ENCODE results near the gene S100A6.
"Not testable (repeated sequence)": the region's sequence is repeated elsewhere in the genome, so short reads cannot be mapped to it uniquely, and the experiment has no call there.

Gene S100A6

DNA sequence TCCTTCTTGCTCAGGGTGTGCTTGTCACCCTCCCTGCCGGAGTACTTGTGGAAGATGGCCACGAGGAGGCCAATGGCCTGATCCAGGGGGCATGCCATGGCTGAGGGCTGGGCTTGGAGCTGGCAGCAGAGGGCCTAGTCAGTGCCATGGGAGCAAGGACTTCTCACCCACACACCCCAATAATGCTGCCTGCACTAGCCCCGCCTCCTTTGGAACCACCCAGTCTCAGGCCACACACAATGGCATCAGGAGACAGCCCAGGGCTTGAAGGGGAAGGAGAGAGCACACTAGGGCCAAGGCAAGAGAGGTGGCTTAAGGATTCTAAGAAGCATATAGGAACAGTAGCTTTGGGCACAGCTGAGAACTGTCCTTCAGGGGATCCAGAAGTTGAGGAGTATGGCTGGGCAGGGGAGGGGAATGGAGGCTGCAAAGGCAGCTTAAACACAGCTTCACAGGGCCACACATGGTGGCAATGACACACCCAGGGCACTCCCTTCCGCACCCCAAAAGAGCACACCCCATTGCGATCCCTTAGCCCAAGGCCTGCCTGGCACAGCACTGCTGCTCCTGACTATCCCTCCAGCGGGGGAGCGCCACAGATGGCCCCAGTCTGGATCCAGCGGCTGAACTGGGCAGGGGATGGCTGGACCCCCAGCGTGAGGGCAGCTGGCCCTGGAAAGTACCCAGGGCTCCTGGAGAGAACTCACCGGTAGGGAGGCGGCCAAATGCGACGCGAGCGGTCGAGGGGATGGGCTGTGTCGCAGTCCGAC, at the start of gene S100A6:
TSS of gene S100A6 (minus strand) at position 750 of the 770 bp plus-strand sequence. CDS start at position 98, 652 bp downstream.
- no peak for DNase-seq

DNA sequence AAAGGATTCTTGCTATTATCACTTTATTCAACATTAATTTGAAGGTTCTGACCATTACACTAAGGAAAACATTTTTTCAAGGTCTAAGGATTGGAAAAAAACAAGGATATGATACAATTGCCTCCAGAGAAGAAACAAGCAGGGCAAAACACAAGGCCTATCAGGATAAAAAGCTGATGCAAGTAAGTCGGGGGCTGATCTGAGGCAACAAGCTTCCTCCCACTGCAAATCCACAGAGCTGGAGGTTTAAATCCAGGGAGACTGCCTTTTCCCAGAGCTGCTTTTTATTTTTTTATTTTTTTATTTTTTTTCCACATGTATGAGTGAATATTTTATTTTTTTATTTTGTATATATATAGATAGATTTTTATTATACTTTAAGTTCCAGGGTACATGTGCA, 49.2 kb upstream of the S100A6 start:
- DNase-seq, result no peak

DNA sequence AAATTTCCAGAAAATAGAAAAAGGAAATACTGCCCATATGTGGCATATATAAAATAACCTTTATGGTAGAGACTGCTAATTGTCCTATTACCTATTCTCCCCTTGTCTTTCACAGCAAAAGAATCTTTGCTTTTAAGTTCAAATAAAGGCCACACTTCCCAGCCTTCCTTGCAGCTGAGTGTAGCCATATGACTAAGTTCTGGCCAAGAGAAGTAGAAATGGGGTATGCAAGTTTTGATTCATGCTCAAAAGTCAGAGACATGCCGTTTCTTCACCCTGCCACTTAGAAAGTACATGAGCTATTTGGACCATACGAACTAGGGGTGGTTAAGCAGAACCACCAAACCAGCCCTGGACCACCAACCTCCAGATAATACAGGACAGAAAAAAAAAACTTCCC, 48.2 kb upstream of the S100A6 start:
- DNase-seq, result no peak

DNA sequence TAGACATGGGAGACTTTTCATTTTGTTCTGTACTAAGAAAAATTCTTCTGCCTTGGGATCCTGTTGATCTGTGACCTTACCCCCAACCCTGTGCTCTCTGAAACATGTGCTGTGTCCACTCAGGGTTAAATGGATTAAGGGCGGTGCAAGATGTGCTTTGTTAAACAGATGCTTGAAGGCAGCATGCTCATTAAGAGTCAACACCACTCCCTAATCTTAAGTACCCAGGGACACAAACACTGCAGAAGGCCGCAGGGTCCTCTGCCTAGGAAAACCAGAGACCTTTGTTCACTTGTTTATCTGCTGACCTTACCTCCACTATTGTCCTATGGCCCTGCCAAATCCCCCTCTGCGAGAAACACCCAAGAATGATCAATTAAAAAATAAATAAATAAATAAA, 47.7 kb upstream of the S100A6 start:
- not testable (repeated sequence) for DNase-seq

DNA sequence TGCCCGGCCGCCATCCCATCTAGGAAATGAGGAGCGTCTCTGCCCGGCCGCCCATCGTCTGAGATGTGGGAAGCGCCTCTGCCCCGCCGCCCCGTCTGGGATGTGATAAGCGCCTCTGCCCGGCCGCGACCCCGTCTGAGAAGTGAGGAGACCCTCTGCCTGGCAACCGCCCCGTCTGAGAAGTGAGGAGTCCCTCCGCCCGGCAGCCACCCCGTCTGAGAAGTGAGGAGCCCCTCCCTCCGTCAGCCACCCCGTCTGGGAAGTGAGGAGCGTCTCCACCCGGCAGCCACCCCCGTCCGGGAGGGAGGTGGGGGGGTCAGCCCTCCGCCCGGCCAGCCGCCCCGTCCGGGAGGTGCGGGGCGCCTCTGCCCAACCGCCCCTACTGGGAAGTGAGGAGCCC, 47.0 kb upstream of the S100A6 start:
- DNase-seq, result not testable (repeated sequence)

DNA sequence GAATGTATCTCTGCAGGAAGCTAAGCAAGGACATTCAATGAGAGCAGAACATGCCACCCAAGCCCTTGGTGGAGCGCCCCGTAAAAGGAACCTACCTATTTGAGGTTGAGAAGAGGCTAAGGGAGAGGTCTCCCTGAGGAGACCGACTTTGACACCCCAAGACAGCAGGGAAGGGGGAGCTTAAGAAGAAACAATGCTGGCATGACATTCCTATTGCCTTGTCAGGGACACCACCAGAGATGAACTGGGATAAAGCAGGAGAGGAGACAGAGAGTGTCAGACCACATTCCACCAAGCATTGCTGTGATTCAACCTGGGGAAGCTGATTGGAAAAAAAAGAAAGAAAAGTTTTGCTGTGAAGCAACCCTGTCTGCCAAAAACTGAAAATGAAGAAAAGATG, 43.1 kb upstream of the S100A6 start:
- DNase-seq, result no peak

DNA sequence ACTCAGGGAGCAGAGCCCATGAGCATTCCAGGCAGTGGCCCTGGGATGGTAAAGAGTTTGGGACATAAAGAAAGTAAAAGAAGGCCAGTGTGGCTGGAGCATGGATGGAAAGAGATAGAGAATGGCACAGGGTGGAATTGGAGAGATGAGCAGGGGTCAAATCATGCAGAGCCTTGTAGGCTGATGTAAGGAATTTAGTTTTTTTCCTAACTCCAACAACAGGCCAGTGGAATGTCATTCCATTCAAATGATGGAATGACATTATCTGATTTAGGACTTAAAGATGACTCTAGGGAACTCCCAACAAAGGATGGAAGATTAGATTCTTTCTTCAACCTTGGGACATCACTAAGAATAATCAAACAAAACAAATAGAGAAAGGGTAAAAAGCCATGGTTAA, 42.7 kb upstream of the S100A6 start:
- DNase-seq, result no peak

DNA sequence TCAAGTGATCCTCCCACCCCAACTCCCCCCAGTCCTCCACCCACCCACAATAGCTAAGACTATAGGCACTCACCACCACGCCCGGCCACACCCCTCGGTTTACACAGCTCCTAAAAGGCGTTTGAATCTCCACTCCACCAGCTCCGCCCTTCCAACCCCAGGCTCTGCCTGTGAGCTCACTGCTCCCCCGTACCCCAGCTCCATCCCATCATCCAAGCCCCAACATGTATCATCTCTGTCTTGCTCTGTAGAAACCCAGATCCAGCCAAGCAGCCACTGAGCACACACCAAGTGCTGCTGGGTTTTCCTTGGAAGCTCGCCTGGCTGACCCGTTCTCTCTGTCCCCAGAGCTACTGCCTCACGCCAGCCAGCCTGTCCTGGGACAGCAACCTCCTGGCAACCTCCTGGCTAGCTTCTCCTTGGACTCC, 41.8 kb upstream of the S100A6 start:
- no peak for DNase-seq

DNA sequence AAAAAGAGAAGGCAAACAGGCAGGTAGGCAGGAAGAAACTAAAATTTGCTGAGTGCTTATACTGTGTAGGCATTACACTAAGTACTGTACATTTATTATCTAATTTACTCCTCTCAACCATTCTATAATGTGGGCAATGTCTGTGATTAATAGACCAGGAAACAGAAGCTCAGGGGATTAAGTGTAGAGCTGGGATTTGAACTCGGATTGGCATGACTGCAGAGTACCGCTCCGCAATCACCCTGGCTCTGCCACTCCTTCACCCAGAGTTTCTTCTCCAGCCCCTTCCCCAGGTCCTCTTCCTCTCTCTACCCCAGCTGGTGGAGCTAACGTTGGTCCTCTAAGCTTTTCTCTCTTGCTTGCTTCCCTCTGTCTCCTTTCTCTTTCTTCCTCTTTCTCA, 41.3 kb upstream of the S100A6 start:
- DNase-seq, result no peak

DNA sequence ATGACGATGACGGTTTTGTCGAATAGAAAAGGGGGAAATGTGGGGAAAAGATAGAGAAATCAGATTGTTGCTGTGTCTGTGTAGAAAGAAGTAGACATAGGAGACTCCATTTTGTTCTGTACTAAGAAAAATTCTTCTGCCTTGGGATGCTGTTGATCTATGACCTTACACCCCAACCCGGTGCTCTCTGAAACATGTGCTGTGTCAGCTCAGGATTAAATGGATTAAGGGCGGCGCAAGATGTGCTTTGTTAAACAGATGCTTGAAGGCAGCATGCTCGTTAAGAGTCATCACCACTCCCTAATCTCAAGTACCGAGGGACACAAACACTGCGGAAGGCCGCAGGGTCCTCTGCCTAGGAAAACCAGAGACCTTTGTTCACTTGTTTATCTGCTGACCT, 39.7 kb upstream of the S100A6 start:
- not testable (repeated sequence) for DNase-seq

DNA sequence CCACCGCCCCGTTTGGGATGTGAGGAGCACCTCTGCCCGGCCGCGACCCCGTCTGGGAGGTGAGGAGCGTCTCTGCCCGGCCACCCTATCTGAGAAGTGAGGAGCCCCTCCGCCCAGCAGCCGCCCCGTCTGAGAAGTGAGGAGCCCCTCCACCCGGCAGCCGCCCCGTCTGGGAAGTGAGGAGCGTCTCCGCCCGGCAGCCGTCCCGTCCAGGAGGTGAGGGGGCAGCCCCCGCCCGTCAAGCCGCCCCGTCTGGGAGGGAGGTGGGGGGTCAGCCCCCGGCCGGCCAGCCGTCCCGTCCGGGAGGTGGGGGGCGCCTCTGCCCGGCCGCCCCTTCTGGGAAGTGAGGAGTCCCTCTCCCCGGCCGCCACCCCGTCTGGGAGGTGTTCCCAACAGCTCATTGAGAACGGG, 39.3 kb upstream of the S100A6 start:
- DNase-seq, result not testable (repeated sequence)

DNA sequence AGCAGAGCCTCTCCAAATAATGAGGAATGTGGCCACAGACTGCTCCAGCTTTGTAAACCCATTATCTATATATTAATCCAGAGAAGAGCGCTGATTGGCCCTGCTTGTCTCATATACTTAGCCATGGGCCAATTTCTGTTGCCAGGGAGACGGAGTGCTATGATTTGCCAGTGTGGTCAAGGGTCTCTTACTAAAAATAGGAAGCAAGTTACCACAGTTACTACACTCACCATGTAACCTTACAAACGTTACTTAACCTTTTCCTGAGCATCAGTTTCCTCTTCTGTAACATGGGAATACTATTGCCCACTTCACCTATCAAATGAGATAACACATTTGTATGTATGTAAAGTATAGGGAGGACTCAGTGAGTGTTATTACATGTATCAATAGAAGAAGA, 37.6 kb upstream of the S100A6 start:
- no peak for DNase-seq

DNA sequence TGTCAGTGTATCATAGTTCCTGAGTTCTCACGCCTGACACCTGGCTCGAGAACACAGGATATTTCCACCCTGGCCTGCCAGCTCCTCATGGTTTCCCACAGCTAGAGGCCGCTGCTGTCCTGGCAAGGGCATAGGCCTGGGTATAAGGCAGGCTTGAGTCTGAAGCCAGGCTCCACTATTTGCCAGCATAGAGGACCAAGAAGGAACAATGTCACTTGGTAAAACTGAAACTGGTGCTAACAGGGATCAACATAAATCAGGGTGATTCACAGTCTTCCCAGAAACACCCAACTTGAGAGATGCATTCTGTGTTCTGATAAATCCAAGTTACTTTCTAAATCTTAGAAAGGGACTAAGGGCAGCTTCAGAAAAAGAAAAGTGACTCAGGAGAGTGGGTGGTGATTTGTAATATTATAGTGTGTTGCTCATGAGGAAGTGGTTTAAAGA, 36.8 kb upstream of the S100A6 start:
- peak; percentile 70 for DNase-seq

DNA sequence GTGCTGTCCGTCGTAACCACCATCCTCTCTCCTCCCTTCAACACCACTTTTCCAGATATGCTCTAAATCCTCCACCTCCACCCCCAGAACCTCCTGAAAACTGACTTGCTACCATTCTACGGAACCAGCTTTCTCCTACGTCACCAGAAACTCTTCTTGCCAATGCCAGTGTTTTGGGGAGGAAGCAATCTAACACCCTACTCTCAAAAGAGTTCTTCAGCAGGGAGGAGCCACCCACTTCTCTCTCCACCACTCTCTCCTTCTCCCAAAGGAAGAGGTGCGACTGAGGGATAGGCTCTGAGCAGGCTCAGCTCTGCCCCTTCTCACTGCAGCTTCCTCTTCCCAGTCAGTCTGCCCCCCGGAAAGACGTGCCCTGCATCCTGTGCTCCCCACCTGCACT, 35.9 kb upstream of the S100A6 start:
- no peak for DNase-seq

DNA sequence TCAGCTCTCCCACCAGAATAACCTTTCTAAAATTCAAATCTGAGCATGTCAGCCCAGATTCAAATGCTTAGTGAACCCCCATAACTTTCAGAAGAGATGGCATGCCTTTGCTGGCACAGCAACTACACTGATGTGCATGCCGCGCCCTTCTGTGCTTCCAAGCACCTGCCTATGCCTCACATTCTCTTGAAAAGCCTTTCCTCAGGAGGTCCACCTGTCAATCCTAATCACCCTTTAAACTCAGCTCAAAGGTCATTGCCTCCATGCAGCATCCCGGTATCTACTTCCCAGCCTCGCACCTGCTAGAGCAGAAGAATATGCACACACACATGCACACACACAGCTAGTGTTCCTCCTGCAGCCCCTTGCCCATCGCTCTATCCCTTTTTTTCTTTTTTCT, 35.1 kb upstream of the S100A6 start:
- no peak for DNase-seq

DNA sequence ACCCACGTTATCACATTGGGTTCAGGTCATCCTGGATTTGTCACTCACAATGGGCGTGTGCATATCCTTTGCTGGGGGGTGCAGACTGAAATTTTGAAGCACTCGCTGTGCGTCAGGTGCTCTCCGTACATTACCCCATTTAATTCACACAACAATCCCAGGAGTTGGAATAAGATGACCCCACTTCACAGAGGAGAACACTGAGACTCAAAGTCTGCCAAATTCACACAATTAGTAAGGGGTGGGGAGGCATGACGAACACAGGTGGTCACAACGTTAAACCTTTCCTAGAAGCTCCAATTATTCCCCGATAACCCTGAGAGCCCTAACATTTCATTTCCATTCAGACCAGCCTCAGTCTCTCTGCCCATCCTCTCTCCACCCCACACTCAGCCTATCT, 33.7 kb upstream of the S100A6 start:
- no peak for DNase-seq

DNA sequence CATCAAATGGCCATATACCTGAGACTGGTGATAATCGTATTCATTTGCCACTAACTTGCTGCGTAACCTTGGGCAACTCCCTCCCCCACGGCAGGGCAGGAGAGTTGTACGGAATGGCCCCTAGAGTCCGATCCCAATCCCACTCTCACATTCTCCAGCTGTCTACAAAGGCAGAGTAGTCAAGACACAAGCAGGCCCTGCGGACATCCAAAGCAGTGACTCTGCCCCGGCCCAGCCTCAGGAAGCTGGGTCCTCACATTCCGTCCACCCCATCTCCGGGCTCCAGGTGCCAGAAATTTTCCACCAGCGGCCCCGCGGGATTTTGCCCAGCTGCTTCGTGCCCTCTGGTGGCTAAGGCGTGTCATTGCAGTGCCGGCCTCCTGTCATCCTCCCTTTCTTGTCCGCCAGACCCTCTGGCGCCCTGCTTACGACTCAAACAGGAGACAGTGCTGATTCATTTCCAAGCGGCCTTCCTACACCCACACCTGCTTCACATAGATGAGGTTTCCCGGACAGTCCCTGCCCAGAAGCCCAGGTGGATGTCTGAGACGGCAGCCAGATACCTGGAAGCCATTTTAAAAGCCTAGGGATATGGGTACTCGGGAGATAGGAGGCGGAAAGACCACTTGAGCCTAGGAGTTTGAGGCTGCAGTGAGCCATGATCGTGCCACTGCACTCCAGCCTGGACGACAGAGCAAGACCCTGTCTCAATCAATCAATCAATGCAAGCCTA, 32.7 kb upstream of the S100A6 start:
- DNase-seq, result peak; percentile 95

DNA sequence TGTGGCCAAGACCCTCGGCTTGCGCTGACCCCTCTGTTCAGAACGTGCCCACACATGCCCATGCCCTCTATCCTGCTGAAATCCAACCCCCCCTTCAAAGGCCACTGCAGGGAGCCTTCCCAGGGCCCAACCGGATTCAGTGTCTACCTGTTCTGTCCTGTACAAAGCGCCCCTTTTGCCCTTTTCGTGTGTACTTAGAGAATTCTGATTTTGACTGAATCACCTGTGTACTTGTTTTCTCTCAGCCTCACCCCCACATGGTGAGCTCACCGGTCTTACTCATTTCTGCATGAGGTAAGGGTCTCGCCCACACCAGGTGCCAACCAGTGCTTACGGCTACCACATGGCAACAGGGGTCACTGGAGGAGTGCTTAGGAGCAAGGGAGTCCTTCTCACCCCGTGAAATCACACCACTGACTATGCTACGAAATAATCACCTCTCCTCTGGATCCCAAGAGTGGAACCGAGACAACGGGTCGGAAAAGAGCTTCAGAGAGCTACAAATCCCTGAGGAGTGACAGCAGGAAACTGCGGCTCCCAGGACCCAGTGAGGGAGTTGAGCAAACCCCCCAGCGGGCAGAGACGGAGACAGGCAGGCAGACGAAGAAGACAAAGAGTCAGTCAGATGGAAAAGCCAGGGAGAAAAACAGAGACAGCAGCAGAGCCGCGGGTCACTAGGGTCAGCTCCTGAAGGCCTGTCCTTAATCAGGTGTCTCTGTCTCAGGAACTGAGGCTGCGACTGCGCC, 32.0 kb upstream of the S100A6 start:
- no peak for DNase-seq

DNA sequence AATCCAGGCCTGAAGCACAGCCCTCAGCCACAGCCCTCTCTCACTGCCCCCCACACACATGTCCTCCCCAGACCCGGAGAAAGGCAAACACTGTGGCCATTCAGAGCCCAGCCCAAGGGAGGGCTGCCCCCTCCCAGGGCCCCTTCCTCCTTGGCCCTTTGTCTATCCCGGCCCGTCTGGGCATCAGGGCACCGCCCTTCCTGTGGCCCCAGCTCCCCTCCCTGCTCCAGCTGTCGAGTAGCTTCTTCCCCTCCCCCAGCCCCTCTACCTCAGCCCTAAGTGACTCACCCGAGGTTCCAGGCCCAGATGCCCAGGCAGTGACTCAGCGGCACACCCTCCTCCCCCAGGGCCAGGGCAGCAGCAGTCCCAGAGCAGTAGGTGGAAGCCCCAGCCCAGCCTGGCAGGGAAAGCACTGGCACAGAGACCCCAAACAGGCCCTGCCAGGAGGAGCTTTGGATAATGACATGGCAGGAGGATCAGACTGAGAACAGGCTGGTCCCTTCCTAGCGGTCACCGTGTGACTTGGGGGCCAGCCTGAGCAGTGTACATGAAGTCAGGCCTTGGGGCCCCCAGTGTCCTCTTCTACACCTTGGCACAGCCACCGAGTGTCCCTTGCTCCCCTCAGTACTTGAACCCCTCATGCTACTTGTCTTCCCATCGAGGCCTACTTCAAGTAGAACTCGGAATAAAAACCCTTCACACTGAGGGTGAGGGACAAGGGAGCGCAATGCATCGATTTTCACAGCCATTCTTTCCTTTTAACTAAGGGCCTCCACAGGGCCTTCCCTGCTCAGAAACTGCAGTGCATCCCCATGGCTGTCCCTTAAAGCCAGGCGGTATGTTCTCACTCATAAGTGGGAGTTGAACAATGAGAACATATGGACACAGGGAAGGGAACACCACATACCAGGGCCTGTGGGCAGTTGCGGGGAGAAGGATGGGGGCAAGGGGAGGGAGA, 30.9 kb upstream of the S100A6 start:
- peak; percentile 88 for DNase-seq

DNA sequence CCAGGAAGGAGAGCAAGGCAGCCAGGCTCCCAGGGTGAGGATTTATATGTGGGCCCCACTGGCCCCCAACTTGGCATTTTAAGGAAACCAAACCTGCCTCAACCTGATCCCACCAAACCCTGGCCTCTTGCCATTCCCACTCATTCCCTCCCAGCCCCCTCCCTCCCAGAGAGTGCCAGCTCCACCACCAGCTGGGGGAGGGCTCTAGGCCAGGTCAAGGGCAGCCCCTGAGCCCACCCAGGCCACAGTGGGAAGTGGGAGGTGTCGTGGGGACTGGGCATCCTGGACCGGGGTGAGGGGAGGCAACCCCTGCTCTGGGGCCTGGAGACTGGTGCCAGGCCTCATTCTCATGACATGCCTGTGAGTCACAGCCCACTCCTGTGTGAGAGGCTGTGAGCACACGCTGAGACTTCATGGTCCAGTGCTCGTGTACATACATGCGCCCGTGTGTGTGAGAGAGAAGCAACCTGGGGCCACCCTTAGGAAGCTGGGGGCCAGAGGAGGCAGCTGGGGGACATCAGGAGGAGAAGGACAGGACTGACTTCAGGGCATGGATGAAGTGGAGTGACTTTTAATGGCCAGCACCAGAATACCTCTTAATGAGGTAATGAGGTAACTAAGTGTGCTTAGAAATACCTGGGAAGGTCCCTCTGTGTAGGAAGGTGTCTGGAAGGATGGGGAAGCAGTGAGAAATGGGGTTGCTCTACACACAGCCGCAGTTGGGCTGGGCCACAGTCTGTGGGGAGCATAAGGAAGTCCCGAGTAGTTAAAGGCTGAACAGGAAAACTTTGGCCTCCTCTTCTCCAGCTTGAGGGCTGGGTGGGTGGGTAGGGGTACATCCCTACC, 30.0 kb upstream of the S100A6 start, which contains the start of gene S100A2:
TSS of gene S100A2 (minus strand) at position 316 of the 846 bp plus-strand sequence. CDS start 1,967 bp downstream, outside the sequence.
- no peak for DNase-seq

DNA sequence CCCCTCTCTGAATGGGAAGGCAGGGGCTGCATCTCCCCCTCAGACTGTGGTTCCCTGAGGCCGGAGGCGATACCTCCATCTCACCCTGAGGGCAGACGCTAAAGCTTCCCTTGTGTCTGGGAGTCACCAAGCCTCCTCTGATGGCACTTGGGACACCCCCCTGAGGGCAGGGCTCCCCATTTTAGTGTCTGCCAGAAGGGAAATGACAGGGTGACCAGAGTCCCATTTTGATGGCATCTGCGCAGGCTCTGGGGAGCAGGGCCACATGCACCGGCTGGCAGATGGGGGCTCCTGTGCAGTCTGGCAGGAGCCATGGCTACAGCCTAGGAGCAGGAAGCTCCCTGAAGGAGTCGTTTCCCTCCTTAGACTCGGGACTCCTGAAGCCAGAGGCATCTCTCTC, 28.2 kb upstream of the S100A6 start:
- DNase-seq, result no peak
